Thyroid gland (tissue), 4 donors: ENCODE measurements around the gene LSM2.
"Not testable (repeated sequence)": the region's sequence is repeated elsewhere in the genome, so short reads cannot be mapped to it uniquely, and the experiment has no call there.

Experiments used
- POLR2A ChIP-seq, 2 donors: fragments of 450-650 bp; IDR thresholded peaks; one replicate each; pipeline ENCODE4 v1.6.1; 2017; ENCODE audit warnings: antibody characterized with exemption in 2 of 2, mild to moderate bottlenecking in 2 of 2, moderate library complexity in 1 of 2
- TF ChIP-seq, protein P1 (sequence below), 6 experiments: fragments of 200-600 bp in 3 of 6; fragments of 450-650 bp in 3 of 6; sonication (generic) in 3 of 6; IDR thresholded peaks; one replicate each; pipeline ENCODE4 v1.5.1; 2016 to 2019; ENCODE audit warnings: antibody characterized with exemption in 6 of 6, mild to moderate bottlenecking in 2 of 6, inconsistent platforms in 1 of 6, moderate library complexity in 1 of 6

DNA sequence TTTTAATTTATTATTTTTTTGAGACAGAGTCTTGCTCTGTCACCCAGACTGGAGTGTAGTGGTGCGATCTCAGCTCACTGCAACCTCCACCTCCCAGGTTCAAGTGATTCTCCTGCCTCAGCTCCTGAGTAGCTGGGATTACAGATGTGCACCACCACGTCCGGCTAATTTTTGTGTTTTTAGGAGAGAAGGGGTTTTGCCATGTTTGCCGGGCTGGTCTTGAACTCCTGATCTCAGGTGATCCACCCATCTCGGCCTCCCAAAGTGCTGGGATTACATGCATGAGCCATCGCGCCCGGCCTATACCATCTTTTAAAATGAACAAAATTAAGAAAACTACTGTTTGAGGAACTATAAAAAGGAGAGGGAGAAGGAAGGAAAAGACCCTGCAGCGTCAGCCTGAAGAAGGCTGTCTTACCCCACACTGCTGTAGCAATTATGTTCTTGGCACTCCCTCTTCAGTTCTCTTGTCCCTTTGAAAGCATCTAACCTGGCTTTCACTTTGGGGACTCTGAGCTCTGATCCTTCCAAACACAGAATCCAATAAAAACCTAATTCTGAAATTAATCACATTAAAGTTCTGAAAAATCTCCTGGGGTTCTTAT, 16.9 kb upstream of the LSM2 start:
- TF ChIP-seq, protein P1, sequence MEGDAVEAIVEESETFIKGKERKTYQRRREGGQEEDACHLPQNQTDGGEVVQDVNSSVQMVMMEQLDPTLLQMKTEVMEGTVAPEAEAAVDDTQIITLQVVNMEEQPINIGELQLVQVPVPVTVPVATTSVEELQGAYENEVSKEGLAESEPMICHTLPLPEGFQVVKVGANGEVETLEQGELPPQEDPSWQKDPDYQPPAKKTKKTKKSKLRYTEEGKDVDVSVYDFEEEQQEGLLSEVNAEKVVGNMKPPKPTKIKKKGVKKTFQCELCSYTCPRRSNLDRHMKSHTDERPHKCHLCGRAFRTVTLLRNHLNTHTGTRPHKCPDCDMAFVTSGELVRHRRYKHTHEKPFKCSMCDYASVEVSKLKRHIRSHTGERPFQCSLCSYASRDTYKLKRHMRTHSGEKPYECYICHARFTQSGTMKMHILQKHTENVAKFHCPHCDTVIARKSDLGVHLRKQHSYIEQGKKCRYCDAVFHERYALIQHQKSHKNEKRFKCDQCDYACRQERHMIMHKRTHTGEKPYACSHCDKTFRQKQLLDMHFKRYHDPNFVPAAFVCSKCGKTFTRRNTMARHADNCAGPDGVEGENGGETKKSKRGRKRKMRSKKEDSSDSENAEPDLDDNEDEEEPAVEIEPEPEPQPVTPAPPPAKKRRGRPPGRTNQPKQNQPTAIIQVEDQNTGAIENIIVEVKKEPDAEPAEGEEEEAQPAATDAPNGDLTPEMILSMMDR (IDR thresholded peaks at IDR 0.05) = not testable (repeated sequence)
- TF ChIP-seq POLR2A (IDR thresholded peaks at IDR 0.05) = not testable (repeated sequence)
